NOMO-1 (cell line): Measurements from ENCODE around the gene IRF3.
"Not testable (repeated sequence)": the region's sequence is repeated elsewhere in the genome, so short reads cannot be mapped to it uniquely, and the experiment has no call there.

Experiments
- DNase-seq, 2 experiments: peaks; one replicate each; lab custom pipeline; 2025; ENCODE audit not compliant: unreplicated experiment in 2 of 2; lab: John Stamatoyannopoulos, UW

IRF3 gene

DNA sequence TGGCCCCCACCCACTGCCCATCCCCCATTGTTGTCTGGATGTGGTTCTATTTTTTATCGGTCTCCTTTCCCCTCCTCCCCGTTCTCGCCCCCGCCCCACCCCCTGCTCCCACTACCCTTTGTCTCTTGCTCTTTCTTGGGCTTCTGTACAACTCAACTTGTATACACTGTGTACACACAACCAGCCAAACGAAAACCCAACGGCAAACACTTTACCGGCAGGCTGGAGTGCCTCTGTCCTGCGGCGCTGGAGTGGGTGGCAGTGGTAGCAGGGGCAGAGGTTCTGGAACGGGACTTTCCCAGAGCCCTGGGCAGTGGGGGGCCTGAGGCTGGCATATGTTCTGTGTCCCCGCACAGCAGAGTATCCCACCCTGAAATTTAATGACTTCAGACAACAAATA lies 39.4 kb downstream of the IRF3 start:
- no peak for DNase-seq

DNA sequence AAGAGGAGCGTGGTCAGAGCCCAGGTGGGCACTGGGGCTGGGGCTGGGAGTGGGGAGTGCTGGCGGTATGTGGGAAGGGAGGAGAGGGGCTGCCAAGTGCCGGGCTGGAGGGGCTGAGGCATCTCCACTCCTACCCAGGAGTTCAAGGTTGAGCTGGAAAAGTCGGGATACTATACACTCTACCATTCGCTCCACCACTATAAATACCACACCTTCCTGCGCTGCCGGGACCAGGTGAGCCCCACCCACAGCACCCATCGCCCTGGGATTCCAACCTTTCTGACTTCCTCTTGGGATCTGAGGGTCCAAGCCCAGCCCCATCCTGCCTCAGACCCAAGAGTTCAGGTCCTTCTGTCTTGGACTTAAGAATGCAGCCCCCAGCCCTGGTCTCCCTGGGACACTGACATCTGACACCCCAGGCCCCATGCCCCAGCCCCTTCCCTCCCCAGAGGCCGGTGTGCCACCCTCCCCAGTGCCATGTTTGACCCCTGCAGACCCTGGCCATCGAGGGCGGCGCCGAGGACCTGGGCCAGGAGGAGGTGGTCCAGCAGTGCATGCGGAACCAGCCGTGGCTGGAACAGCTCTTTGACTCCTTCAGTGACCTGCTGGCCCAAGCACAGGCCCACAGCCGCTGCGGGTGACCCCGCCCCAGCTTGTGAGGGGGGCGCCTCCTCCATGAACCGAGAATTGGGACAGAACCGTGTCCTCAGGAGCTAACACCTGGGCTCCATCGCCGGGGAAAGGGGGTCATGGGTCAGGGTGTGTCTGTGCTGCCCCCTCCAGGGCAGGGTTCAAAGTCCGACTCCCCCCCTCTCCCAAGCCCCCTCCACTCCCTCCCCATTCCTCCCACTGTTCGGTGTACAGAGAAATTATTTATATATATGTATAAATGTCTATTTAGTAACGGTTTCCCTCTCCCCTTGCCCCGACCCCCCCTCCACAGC lies 40.4 kb downstream of the IRF3 start:
- no peak for DNase-seq

DNA sequence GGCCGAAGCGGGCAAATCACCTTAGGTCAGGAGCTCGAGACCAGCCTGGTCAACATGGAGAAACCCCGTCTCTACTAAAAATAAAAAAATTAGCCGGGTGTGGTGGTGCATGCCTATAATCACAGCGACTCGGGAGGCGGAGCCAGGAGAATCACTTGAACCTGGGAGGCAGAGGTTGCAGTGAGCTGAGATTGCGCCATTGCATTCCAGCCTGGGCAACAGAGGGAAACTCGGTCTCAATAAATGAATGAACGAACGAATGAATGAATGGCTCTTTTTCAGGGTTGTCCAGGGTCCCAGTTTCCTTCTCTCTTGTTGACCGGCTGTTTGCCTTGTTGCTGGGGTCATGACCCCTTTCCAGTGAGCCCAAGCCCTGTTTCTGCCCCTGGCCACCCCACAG lies 47.8 kb downstream of the IRF3 start:
- DNase-seq, result not testable (repeated sequence)

DNA sequence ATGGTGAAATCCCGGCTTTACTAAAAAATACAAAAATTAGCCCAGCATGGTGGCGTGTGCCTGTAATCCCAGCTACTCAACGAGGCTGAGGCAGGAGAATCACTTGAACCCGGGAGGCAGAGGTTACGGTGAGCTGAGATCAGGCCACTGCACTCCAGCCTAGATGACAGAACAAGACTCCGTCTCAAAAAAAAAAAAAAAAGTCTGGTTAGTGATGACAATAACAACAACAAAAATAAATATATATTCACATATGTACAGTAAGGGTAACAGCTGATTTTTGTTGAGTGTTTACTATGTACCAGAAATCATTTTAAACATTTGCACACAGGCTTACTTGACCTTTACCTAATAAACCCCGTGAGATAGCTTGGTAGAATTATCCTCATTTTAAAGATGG lies 48.7 kb downstream of the IRF3 start:
- DNase-seq, result no peak

DNA sequence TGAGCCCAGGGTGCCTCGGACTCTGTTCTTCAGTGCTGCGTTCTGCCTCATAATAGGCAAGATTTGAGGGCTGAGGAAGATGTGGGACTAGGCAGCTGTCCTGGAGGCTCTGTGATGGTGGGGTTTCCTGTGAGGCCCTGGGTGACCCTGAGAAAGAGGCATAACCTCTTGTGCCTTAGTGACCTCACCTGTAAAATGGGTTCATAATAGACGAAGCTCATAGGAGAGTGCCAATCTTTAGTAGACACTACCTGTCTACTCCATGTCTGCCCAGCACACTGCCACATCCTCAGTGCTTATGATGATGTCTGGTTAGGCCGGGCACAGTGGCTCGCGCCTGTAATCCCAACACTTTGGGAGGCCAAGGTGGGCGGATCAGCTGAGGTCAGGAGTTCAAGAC lies 49.1 kb downstream of the IRF3 start:
- DNase-seq, result no peak

DNA sequence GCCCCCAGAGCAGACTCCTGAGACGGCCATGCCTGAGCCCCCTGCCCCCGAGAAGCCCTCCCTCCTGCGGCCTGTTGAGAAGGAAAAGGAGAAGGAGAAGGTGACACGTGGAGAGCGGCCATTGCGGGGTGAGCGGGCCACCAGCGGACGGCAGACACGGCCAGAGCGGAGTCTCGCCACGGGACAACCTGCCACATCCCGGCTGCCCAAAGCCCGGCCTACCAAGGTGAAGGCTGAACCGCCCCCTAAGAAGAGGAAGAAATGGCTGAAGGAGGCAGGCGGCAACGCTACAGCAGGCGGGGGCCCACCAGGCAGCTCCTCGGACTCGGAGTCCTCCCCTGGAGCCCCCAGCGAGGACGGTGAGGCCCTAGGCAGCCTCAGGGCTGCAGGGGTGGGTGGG lies 49.8 kb downstream of the IRF3 start:
- no peak for DNase-seq

DNA sequence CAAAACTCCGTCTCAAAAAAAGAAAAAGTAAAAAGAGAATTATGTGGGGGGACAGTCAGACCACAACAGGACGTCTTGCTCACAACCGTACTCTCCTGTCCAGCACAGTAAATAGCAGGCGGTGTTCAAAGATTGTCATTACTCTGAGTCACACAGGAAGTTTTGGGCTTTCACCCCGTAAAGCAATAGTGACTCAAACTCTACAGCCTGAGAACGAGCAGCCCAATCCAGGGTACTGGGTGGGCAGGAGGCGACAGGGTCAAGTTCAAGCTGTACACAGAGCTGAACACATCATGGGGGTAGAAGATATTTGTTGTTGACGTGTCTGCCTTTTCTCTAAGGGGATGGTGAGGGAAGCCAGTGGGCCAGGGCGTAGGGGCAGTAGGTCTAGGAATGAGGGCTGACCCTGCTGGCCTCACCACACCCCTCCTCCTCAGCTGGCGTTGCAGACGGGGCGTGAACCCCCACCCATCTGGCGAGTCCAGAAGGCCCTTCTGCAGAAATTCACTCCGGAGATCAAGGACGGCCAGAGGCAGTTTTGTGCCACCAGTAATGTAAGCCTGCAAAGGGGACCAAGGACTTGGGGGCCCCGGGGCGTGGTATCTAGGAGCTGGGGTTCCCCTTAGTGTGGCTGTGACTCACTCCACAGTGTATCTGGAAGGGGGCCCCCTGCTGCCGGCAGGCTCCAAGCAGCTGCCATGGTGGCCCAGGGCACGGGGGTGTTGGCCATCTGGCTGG lies 51.4 kb downstream of the IRF3 start:
- peak in 1 of 2 experiments; percentile 4 for DNase-seq

DNA sequence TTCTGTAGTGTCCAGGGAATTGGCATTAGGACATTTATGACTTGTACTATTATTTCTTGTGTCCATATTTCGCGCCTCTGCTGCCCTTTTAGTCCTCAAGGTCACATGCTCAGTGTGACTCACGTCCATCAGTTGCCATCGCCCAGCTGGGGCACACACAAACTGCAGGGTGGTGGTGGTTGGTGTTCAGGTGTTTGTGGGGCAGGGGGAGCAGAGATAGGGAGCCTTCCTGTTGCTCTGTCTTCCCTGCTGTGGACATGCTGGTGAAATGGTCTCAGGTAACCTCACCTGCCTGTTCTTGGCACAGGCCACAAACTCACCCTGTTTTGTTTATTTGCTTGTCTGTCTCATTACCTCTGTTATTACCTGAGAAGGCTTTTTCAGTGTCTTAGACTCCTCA lies 52.3 kb downstream of the IRF3 start:
- no peak for DNase-seq
